Esophagus muscularis mucosa (tissue), 4 donors: ENCODE data around the gene DYNLT2B. TPM values are rescaled to one million over a fixed set of nuclear protein-coding genes. Genes with fewer than 3 reads are reported as not detected.

ENCODE experiments used
- small RNA-seq, 3 donors: library from RNA; depleted of rRNA; stranded (forward); fragments of <200 nt; gene quantifications; one replicate each; pipeline ENCODE3, GENCODE V24; 2016
- total RNA-seq, 4 donors: library from RNA; depleted of rRNA; stranded (reverse); fragments of >200 nt; gene quantifications; one replicate each; pipeline versions ENCODE4 v1.1.0 to v1.2.1, GENCODE V29; 2016

DYNLT2B gene
- total RNA-seq, 4 donors from 2014 or later: 5.3 to 9.5 (median 6.8) TPM

Small RNAs within 50 kb of the gene (small RNA-seq; reads per million reads assigned to genes)
- gene AC069257.2: 0 reads per million in 3 donors
- 0 reads per million in 3 donors for gene RNU6-910P

Other genes starting within 250 kb of the DYNLT2B start
- gene TFRC, start 236.2 kb downstream of the DYNLT2B start, total RNA-seq: 10 to 100 TPM; 47.5 to 81.3 (median 57.7) TPM
- gene ZDHHC19, start 106.8 kb downstream of the DYNLT2B start, total RNA-seq: not detected
- not detected for gene SLC51A, start 101.7 kb downstream of the DYNLT2B start, total RNA-seq
- 10 to 100 TPM; 55.7 to 62.7 (median 59.3) TPM for gene PCYT1A, start 30.5 kb downstream of the DYNLT2B start, total RNA-seq
- not detected for gene TM4SF19, start 20.1 kb upstream of the DYNLT2B start, total RNA-seq
- gene UBXN7, start 114.2 kb upstream of the DYNLT2B start, total RNA-seq: 10 to 100 TPM; 15.6 to 23.7 (median 17.2) TPM
- 10 to 100 TPM; 17.2 to 23.0 (median 22.3) TPM for gene RNF168, start 185.5 kb upstream of the DYNLT2B start, total RNA-seq
- gene SMCO1, start 197.1 kb upstream of the DYNLT2B start, total RNA-seq: not detected